ENCODE measurements around the gene LRRK1. TPM values are rescaled to one million over a fixed set of nuclear protein-coding genes. Genes with fewer than 3 reads are reported as not detected.

Gene LRRK1
- total and polyA plus RNA-seq, 2 experiments from 2014 or later = 2.6 to 4.5 TPM

GRCh38 chr15:100952566-100952965 lies 33.4 kb downstream of the LRRK1 start (continued):
- TF ChIP-seq REST (IDR thresholded peaks at IDR 0.05; ENCODE audit: unreplicated experiment) (no peak), POLR2AphosphoS5 (IDR thresholded peaks at IDR 0.05; ENCODE audit: low read depth) (no peak), EZH2phosphoT487 (IDR thresholded peaks at IDR 0.05; ENCODE audit: unreplicated experiment) (no peak), ZNF114 (CRISPR knock-in tag; IDR thresholded peaks at IDR 0.05) (no peak), CTCF (conservative IDR thresholded peaks at IDR 0.05; ENCODE audit: low read depth in 2 of 2) (no peak), JUNB (IDR thresholded peaks at IDR 0.05; ENCODE audit: unreplicated experiment) (no peak), ETS1 (IDR thresholded peaks at IDR 0.05) (no peak), NANOG (IDR thresholded peaks at IDR 0.05; ENCODE audit: borderline replicate concordance) (no peak), STAT1 (IDR thresholded peaks at IDR 0.05; ENCODE audit: unreplicated experiment) (no peak)

- Histone ChIP-seq H3F3A (replicated peaks; ENCODE audit: low read depth) (no peaks in the 10 kb centered on the region), H3K4me2 (no peak overlapping the region), H3K79me2 (replicated peaks; ENCODE audit: insufficient read depth) (no peaks in the 10 kb centered on the region), H3K27ac (ENCODE audit: low read depth) (no peak overlapping the region), H2AFZ (no peak overlapping the region; the same call in 1 of the 2 replicates), H3K4me3 (no peak overlapping the region), H3K36me3 (ENCODE audit: insufficient read depth) (no peaks in the 10 kb centered on the region), H3K9me2 (ENCODE audit: insufficient read depth) (no peaks in the 10 kb centered on the region), H3K4me1 (ENCODE audit: insufficient read depth) (no peaks in the 10 kb centered on the region), H3K27me3 (ENCODE audit: insufficient read depth) (no peaks in the 10 kb centered on the region), H4K20me1 (replicated peaks; ENCODE audit: insufficient read depth) (no peaks in the 10 kb centered on the region)
- ATAC-seq = no peak
- Mint-ChIP-seq H3K27ac (no peak overlapping the region), H3K9me3 (no peaks in the 10 kb centered on the region; the same call in 2 of the 3 replicates), H3K27me3 (ENCODE audit: insufficient read depth, low read depth, poor library complexity) (peaks cover 6% of the 10 kb centered on the region), H3K36me3 (ENCODE audit: low read depth) (no peaks in the 10 kb centered on the region), H3K4me3 (no peak overlapping the region), H3K4me1 (no peaks in the 10 kb centered on the region; the same call in 2 of the 3 replicates)
- DNase-seq (ENCODE audit: low spot score) = no peak
- TF ChIP-seq POLR2AphosphoS5 (IDR thresholded peaks at IDR 0.05; ENCODE audit: low read depth) = no peak
- no peak for TF ChIP-seq ZNF331 (CRISPR knock-in tag; IDR thresholded peaks at IDR 0.05; ENCODE audit: low read depth)
- no peak for TF ChIP-seq JUNB (IDR thresholded peaks at IDR 0.05; ENCODE audit: unreplicated experiment)
- TF ChIP-seq EZH2 (IDR thresholded peaks at IDR 0.05; ENCODE audit: low read depth, unreplicated experiment) = no peak
- TF ChIP-seq REST (IDR thresholded peaks at IDR 0.05; ENCODE audit: unreplicated experiment) = no peak
- TF ChIP-seq ETS1 (IDR thresholded peaks at IDR 0.05) = no peak
Measured at GRCh38 chr15:100958326-100959065, 39.3 kb downstream of the LRRK1 start.

Measured in GM23338 (cell line).